Cardiac muscle cell (in vitro differentiated cells and primary cell): ENCODE results near the gene UBE3B. TPM values are rescaled to one million over a fixed set of nuclear protein-coding genes. Genes with fewer than 3 reads are reported as not detected.

Experiments
- DNase-seq, 2 donors: peaks; one replicate each; pipeline versions ENCODE4 v3.0.0 to v3.0.0-alpha.2; 2010 to 2017; ENCODE audit warnings: low read depth in 1 of 2, low spot score in 1 of 2
- H3K27ac ChIP-seq: fragments of 200-600 bp; sonication (generic); 2 replicates; pipeline ENCODE4 v1.5.1; 2016
- H3K27me3 ChIP-seq: fragments of 200-600 bp; sonication (generic); 2 replicates; pipeline ENCODE4 v1.6.0; 2016; ENCODE audit warnings: control low read depth
- H3K36me3 ChIP-seq: fragments of 200-600 bp; sonication (generic); 2 replicates; pipeline ENCODE4 v1.5.1; 2016; ENCODE audit warnings: control low read depth
- H3K4me1 ChIP-seq: fragments of 200-600 bp; sonication (generic); 2 replicates; pipeline ENCODE4 v1.8.1; 2017; ENCODE audit warnings: low read depth, mild to moderate bottlenecking, mixed run types
- H3K4me3 ChIP-seq: fragments of 200-600 bp; sonication (generic); 2 replicates; pipeline ENCODE4 v1.5.1; 2016; ENCODE audit warnings: mild to moderate bottlenecking
- H3K9me3 ChIP-seq: fragments of 200-600 bp; sonication (generic); 2 replicates; pipeline ENCODE4 v1.5.1; 2017; ENCODE audit warnings: low read depth, mild to moderate bottlenecking, control low read depth
- polyA plus RNA-seq: library from polyadenylated mRNA; unstranded; fragments of >200 nt; fragmentation: Nextera tagmentation; extraction: Ambion mirVana; gene quantifications from 2 replicates; pipeline ENCODE4 v1.2.1, GENCODE V29; 2016
- total RNA-seq: library from RNA; depleted of rRNA; stranded (reverse); fragments of >200 nt; gene quantifications from 2 replicates; pipeline ENCODE4 v1.2.3, GENCODE V29; 2016
- TF ChIP-seq, protein P1 (sequence below): IDR thresholded peaks from 2 replicates; pipeline ENCODE4 v1.5.1; 2012; ENCODE audit warnings: low read depth, mild to moderate bottlenecking, low read length

Gene UBE3B
- total and polyA plus RNA-seq, 2 experiments from 2014 or later = 36.7 to 73.5 TPM

DNA sequence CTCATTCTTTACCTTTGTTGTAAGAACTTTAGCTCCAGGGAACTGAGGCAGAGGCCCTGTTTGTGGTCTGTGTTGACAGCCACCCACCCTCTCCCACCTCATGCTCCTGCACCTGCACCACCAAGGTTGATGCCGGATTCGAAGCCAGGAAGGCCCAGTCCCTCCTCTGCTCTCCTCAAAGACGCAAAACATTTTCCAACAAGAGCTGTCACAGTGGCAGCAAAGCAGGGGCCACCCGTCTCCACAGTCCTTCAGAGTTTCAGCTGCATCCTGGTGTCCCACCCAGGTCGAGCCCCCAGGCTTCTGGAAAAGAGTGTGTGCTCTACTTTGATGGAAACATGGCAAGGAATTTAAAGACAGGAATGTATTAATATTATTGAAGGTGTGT is 58.4 kb downstream of the UBE3B start:
- DNase-seq = no peak
- Histone ChIP-seq H3K27ac (no peak overlapping the region), H3K4me1 (peaks cover 45% of the 10 kb centered on the region), H3K27me3 (no peaks in the 10 kb centered on the region), H3K9me3 (no peaks in the 10 kb centered on the region), H3K4me3 (no peak overlapping the region), H3K36me3 (no peaks in the 10 kb centered on the region)
- TF ChIP-seq, protein P1, sequence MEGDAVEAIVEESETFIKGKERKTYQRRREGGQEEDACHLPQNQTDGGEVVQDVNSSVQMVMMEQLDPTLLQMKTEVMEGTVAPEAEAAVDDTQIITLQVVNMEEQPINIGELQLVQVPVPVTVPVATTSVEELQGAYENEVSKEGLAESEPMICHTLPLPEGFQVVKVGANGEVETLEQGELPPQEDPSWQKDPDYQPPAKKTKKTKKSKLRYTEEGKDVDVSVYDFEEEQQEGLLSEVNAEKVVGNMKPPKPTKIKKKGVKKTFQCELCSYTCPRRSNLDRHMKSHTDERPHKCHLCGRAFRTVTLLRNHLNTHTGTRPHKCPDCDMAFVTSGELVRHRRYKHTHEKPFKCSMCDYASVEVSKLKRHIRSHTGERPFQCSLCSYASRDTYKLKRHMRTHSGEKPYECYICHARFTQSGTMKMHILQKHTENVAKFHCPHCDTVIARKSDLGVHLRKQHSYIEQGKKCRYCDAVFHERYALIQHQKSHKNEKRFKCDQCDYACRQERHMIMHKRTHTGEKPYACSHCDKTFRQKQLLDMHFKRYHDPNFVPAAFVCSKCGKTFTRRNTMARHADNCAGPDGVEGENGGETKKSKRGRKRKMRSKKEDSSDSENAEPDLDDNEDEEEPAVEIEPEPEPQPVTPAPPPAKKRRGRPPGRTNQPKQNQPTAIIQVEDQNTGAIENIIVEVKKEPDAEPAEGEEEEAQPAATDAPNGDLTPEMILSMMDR = no peak

DNA sequence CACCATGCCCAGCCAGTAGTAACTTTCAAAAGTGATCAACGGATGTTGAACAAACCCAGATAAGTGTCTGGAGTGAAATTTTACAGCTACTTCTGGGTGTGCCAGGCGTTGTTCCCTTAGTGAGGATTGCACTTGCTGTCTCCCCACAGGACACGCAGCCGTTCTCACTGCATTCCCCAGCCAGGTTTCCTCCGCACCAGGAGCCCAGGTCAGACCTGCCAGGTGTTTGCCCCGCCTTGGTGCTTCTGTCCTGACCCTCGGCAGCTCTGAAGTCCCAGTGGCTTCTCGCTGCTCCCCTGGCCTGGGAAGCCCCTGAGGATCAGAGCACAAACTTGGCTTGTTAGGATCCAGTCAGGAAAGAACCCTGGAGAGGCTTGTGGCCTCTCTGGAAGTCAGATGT is 59.7 kb downstream of the UBE3B start:
- TF ChIP-seq, protein P1 = no peak
- no peaks in the 10 kb centered on the region for H3K27me3 ChIP-seq
- H3K4me1 ChIP-seq = peaks cover 40% of the 10 kb centered on the region
- H3K9me3 ChIP-seq = no peaks in the 10 kb centered on the region
- no peak overlapping the region for H3K27ac ChIP-seq
- no peak overlapping the region for H3K4me3 ChIP-seq
- no peaks in the 10 kb centered on the region for H3K36me3 ChIP-seq
- no peak for DNase-seq

DNA sequence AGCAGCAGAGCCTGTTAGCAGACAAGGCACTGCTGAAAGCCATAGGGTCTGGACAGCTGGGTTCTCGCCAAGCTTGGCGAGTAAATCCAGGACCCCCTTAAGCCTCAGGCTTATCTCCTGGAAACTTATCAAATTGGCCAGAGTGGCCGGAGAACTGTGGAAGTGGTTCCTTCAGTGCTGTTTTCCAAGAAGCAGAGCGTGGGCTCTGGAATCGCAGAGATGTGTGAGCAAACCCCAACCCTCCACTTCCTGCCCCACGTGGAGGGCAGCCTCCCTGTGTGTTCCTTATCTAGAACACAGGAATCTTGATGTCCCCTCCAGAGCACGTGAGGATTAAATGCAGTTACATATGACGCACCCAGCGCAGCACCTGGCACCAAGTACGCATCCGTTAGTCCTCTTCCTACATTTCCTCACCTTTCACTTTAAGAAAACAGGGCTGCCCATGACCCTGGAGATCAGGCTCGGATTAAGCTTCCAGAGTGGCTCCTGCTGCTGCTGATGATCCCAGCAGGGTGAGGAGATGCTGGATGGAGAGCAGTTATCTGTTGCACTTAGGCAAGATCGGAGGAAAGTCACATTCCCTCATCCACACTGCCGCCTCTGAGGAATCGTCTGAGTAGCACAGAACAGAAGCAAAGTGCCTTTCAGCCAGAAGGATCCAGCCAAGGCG is 60.9 kb downstream of the UBE3B start:
- Histone ChIP-seq H3K9me3 (no peaks in the 10 kb centered on the region), H3K36me3 (no peaks in the 10 kb centered on the region), H3K4me3 (no peak overlapping the region), H3K4me1 (peaks cover 37% of the 10 kb centered on the region), H3K27ac (peak overlapping the region; percentile 66), H3K27me3 (no peaks in the 10 kb centered on the region)
- peak; percentile 46 to 62 for DNase-seq
- TF ChIP-seq, protein P1 = no peak

DNA sequence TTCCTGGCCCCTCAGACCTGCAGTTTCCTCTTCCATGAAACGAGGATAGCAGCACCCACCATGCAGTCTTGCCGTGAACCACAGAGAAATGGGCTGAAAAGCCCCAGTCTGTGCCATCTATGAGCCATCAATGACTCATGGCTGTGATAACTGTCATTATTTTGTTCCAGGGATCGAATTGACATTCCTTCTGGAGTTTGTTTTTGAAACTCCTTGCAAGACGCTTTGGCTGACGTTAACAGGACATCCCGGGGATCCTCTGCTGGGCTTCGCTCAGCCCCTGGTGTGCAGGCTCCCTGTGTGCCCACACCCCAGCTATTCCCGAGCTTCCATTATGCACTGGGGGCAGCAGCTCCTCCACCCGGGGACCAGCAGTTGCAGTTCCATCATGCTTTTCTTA is 62.1 kb downstream of the UBE3B start:
- H3K36me3 ChIP-seq = no peaks in the 10 kb centered on the region
- no peak overlapping the region for H3K4me3 ChIP-seq
- H3K4me1 ChIP-seq = peaks cover 29% of the 10 kb centered on the region
- no peaks in the 10 kb centered on the region for H3K27me3 ChIP-seq
- no peaks in the 10 kb centered on the region for H3K9me3 ChIP-seq
- TF ChIP-seq, protein P1 = no peak
- peak in 1 of 2 donors; percentile 21 for DNase-seq
- H3K27ac ChIP-seq = no peak overlapping the region

- no peaks in the 10 kb centered on the region for H3K27me3 ChIP-seq
- TF ChIP-seq, protein P1 = no peak
- no peak for DNase-seq
- H3K27ac ChIP-seq = peak overlapping the region; percentile 11
- H3K36me3 ChIP-seq = no peaks in the 10 kb centered on the region
- H3K4me1 ChIP-seq = peaks cover 34% of the 10 kb centered on the region
- H3K9me3 ChIP-seq = no peaks in the 10 kb centered on the region
- no peak overlapping the region for H3K4me3 ChIP-seq
Observed at GRCh38 chr12:109540526-109541412, 63.3 kb downstream of the UBE3B start.
